Duodenal mucosa (tissue), 2 donors: ENCODE measurements around the gene ZNF486.
"Not testable (repeated sequence)": the region's sequence is repeated elsewhere in the genome, so short reads cannot be mapped to it uniquely, and the experiment has no call there.

Experiments
- H3K27ac ChIP-seq: one replicate; pipeline ENCODE4 v1.7.0; 2013; ENCODE audit warnings: low read depth, low read length
- H3K27me3 ChIP-seq, 2 donors: one replicate each; pipeline ENCODE4 v1.7.0; 2013; ENCODE audit warnings: low read length in 2 of 2, control low read depth in 1 of 2; ENCODE audit not compliant: insufficient read depth in 2 of 2, control insufficient read depth in 1 of 2
- H3K36me3 ChIP-seq, 2 donors: one replicate each; pipeline ENCODE4 v1.7.0; 2013; ENCODE audit warnings: low read length in 2 of 2, control low read depth in 1 of 2; ENCODE audit not compliant: insufficient read depth in 2 of 2, control insufficient read depth in 1 of 2
- H3K4me1 ChIP-seq, 2 donors: one replicate each; pipeline ENCODE4 v1.7.0; 2013; ENCODE audit warnings: low read length in 2 of 2, control low read depth in 1 of 2; ENCODE audit not compliant: insufficient read depth in 2 of 2, control insufficient read depth in 1 of 2
- H3K4me3 ChIP-seq, 2 donors: one replicate each; pipeline ENCODE4 v1.7.0; 2013; ENCODE audit warnings: low read length in 2 of 2, low read depth in 1 of 2
- H3K9ac ChIP-seq, 2 donors: one replicate each; pipeline ENCODE4 v1.7.0; 2013; ENCODE audit warnings: low read length in 2 of 2, low read depth in 1 of 2
- H3K9me3 ChIP-seq, 2 donors: one replicate each; pipeline ENCODE4 v1.7.0; 2013; ENCODE audit warnings: low read length in 2 of 2, control low read depth in 1 of 2; ENCODE audit not compliant: control insufficient read depth in 1 of 2

Gene ZNF486

DNA sequence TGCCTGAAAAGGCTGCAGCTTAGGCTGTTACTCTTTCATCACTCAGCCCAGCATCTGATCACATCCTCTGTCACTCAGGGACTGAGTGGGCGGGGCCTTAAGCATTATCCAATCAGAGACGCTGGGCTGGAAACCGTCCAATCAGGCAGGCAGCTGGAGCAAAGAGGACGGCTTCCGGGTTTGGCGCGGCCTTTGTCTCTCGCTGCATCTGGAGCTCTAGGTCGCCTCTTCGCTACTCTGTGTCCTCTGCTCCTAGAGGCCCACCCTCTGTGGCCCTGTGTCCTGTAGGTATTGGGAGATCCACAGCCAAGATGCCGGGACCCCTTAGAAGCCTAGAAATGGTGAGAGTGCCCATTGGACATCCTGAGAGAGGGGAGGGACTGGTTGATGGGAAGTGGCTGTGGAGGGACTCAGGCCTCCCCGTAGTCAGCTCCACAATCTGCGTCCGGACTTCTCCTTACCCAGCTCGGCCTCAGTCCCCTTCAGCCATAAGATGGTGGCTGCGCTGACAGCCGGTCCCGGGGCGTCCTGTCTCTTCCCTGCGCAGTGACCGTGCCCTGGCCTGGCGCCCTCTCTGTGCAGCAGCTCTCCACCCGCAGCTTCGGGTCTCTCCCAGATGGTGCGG lies at the start of gene ZNF486:
Gene ZNF486, plus strand, starts transcription at position 195 of the 625 bp plus-strand sequence. Its CDS starts 117 bp downstream, at position 312.
- H3K9ac ChIP-seq, result peak within 1 kb of the TSS; percentile 46 to 63
- no peaks in the 10 kb centered on the region for H3K4me1 ChIP-seq
- H3K27me3 ChIP-seq, result no peaks in the 10 kb centered on the region
- H3K27ac ChIP-seq, result no peak within 1 kb of the TSS
- peaks cover 11 to 12% of the 10 kb centered on the region in 2 donors for H3K9me3 ChIP-seq
- peak within 1 kb of the TSS; percentile 70 to 80 for H3K4me3 ChIP-seq
- H3K36me3 ChIP-seq, result no peaks in the 10 kb centered on the region

DNA sequence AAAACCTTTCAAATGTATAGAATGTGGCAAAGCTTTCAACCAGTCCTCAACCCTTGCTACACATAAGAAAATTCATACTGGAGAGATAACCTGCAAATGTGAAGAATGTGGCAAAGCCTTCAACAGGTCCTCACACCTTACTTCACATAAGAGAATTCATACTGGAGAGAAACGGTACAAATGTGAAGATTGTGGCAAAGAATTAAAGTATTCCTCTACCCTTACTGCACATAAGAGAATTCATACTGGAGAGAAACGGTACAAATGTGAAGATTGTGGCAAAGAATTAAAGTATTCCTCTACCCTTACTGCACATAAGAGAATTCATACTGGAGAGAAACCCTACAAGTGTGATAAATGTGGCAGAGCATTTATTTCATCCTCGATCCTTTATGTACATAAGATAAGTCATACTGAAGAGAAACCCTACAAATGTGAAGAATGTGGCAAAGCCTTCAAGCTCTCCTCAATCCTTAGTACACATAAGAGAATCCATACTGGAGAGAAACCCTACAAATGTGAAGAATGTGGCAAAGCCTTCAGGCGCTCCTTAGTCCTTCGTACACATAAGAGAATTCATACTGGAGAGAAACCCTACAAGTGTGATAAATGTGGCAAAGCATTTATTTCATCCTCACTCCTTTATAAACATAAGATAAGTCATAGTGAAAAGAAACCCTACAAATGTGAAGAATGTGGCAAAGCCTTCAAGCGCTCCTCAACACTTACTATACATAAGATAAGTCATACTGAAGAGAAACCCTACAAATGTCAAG lies 48.8 kb upstream of the ZNF486 start:
- not testable (repeated sequence) for H3K27me3 ChIP-seq, H3K4me1 ChIP-seq, H3K36me3 ChIP-seq, H3K9ac ChIP-seq, H3K27ac ChIP-seq, H3K4me3 ChIP-seq
- peaks cover 54 to 58% of the 10 kb centered on the region in 2 donors for H3K9me3 ChIP-seq

- peaks cover 0 to 3% of the 10 kb centered on the region in 2 donors for H3K36me3 ChIP-seq
- no peak overlapping the region for H3K9ac ChIP-seq
- no peak overlapping the region for H3K27ac ChIP-seq
- H3K4me3 ChIP-seq, result no peak overlapping the region
- peaks cover 41 to 51% of the 10 kb centered on the region in 2 donors for H3K9me3 ChIP-seq
- H3K27me3 ChIP-seq, result no peaks in the 10 kb centered on the region
- H3K4me1 ChIP-seq, result no peaks in the 10 kb centered on the region
Measured at GRCh38 chr19:20124879-20125278, 42.1 kb upstream of the ZNF486 start.

DNA sequence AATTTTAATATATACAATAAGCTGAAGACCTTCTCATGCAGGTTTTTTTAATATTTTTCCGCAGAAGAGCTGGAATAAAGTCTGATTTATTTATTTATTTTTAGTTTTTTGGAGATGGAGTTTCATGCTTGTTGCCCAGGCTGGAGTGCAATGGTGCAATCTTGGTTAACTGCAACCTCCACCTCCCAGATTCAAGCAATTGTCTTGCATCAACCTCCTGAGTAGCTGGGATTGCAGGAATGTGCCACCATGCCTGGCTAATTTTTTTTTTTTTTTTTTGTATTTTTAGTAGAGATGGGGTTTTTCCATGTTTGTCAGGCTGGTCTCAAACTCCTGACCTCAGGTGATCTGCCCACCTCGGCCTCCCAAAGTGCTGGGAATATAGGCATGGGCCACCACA lies 34.1 kb upstream of the ZNF486 start:
- not testable (repeated sequence) for H3K4me3 ChIP-seq, H3K4me1 ChIP-seq, H3K9ac ChIP-seq, H3K36me3 ChIP-seq, H3K27ac ChIP-seq, H3K27me3 ChIP-seq
- peaks cover 15 to 23% of the 10 kb centered on the region in 2 donors for H3K9me3 ChIP-seq

- not testable (repeated sequence) for H3K36me3 ChIP-seq
- H3K9me3 ChIP-seq, result peaks cover 7 to 15% of the 10 kb centered on the region in 2 donors
Measured at GRCh38 chr19:20137714-20138113, 29.3 kb upstream of the ZNF486 start.

DNA sequence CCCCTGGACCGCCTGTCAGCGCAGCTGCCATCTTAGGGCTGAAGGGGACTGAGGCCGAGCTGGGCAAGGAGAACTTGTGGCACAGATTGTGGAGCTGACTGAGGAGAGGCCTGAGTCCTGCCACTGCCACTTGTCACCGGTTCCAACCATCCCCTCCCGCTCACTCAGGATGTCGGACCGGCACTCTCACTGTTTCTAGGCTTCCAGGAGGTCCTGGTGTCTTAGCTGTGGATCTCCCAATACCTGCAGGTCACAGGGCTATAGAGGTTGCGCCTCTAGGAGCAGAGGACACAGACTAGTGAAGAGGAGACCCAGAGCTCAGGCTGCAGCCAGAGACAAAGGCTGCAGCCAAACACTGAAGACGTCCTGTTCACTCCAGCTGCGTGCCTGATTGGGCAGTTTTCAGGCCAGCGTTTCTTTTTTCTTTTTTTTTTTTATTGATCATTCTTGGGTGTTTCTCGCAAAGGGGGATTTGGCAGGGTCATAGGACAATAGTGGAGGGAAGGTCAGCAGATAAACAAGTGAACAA lies 15.3 kb upstream of the ZNF486 start:
- Histone ChIP-seq H3K9ac (no peak overlapping the region), H3K36me3 (no peaks in the 10 kb centered on the region), H3K27ac (no peak overlapping the region), H3K9me3 (peaks cover 0 to 7% of the 10 kb centered on the region in 2 donors), H3K27me3 (no peaks in the 10 kb centered on the region), H3K4me3 (no peak overlapping the region), H3K4me1 (no peaks in the 10 kb centered on the region)

More at GRCh38 chr19:20137714-20138113, 29.3 kb upstream of the ZNF486 start:
- H3K9ac ChIP-seq, H3K4me3 ChIP-seq, H3K27ac ChIP-seq, H3K4me1 ChIP-seq, H3K27me3 ChIP-seq: not testable (repeated sequence)

GRCh38 chr19:20152506-20152905 lies 14.5 kb upstream of the ZNF486 start:
- H3K9ac ChIP-seq, H3K9me3 ChIP-seq, H3K27me3 ChIP-seq, H3K4me3 ChIP-seq, H3K4me1 ChIP-seq, H3K27ac ChIP-seq, H3K36me3 ChIP-seq: not testable (repeated sequence)

DNA sequence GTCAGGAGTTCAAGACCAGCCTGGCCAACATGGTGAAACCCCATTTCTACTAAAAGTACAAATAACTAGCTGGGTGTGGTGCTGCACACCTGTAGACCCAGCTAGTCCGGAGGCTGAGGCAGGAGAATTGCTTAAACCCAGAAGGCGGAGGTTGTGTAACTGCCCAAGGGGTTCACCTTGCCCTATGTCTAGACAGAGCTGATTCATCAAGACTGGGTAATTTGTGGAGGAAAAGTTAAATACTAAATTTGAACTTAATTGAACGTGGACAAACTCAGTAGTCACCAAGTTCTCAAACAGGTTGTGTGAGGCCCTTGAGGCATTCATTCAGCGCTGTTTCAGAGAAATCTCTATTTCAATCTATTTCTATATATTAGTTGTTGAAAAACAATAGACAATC lies 13.7 kb upstream of the ZNF486 start:
- Histone ChIP-seq H3K4me3 (no peak overlapping the region), H3K9me3 (peaks cover 0 to 7% of the 10 kb centered on the region in 2 donors), H3K4me1 (no peaks in the 10 kb centered on the region), H3K27me3 (no peaks in the 10 kb centered on the region), H3K9ac (no peak overlapping the region), H3K27ac (no peak overlapping the region), H3K36me3 (no peaks in the 10 kb centered on the region)

DNA sequence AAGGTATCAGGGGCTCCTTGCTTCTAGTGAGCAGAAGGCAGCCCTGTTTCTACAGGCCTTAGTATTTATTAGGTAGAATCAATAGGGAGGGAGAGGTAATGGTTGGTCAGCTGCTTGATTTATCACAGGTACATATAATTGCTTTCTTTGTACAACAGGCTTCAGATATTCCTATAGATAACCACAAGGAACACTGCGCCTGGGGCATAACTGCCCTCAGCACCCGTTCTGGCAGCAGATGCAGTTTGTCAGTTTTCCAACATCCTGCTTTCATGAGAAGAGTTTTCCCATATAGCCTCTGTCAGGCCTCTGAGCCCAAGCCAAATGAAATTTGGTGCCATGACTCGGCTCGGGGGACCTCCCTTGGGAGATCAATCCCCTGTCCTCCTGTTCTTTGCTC lies 12.4 kb upstream of the ZNF486 start:
- Histone ChIP-seq H3K9ac (no peak overlapping the region), H3K27me3 (no peaks in the 10 kb centered on the region), H3K4me3 (no peak overlapping the region), H3K4me1 (no peaks in the 10 kb centered on the region), H3K9me3 (peaks cover 0 to 7% of the 10 kb centered on the region in 2 donors), H3K36me3 (no peaks in the 10 kb centered on the region), H3K27ac (no peak overlapping the region)

DNA sequence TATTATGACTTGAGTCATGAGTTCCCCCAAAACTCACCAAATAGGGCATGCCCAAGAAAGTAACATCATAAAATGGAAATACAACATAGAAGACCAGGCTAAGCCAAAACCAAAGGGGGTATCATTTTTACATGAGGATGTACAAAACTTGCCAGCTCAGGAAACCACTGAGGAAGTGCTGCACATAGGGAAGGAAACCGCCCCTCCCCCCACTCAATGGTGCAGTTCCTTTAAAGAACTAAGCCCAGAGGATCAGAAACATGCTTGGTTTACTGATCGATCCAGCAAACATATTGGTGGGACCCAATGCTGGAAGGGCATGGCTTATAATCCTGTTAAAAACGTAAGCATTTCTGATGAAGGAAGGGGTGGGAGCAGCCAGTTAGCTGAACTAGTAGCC lies 4.2 kb upstream of the ZNF486 start:
- H3K27ac ChIP-seq, result no peak overlapping the region
- H3K4me3 ChIP-seq, result no peak overlapping the region
- no peaks in the 10 kb centered on the region for H3K27me3 ChIP-seq
- no peak overlapping the region for H3K9ac ChIP-seq
- no peaks in the 10 kb centered on the region for H3K36me3 ChIP-seq
- H3K4me1 ChIP-seq, result no peaks in the 10 kb centered on the region
- peaks cover 11 to 16% of the 10 kb centered on the region in 2 donors for H3K9me3 ChIP-seq
